ENCODE results near the gene STARD13.

Gene STARD13

DNA sequence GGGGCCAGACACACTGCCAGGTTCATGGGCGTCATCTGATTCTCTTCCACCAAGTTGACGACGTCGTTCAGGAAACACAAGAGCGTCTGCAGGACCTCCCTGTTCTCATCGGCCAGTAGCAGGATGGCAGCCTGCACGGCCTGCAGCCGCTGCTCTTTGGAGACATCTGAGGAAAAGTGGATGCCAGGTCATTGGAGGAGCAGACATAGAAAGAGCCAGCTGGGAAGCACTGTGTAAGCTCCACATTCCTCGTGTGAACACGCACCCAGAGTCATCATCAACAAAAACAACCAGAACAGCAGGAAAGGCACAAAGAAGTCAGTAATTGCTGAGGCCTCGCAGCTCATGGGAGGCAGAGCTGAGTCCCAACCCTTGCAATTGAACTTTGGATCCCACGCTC, 172.8 kb downstream of the STARD13 start:
- no peak for DNase-seq

DNA sequence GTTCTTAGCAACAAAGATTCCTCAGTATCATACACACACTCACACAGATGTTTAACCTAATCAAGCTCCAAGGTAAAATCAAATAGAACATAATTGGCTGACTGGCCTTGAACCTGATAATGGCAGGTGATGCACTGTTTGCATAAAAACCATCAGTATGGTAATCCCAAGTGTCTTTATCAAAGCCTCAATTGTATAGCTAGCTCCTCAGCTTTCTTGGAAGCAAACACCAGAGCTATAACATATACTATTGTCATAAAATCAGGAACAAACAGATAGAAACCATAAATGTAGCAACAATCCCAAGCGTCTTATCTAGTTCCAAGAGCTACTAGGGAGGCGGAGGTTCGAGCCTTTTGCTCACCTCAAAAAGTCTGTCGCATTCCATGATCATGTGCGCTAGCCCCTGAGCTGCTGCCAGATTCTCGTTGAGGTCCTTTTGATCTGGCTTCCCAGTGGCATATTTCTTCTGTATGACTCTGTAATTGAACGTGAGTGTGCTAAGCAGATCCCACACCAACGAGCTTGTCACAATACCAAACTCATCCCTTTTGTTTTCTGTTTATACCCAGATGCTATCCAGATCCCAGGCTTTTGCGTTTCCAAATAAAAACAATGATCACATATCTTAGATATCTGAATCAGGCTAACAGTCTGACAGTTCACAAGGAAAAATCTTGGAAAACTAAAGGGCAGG, 174.0 kb downstream of the STARD13 start:
- DNase-seq: no peak

DNA sequence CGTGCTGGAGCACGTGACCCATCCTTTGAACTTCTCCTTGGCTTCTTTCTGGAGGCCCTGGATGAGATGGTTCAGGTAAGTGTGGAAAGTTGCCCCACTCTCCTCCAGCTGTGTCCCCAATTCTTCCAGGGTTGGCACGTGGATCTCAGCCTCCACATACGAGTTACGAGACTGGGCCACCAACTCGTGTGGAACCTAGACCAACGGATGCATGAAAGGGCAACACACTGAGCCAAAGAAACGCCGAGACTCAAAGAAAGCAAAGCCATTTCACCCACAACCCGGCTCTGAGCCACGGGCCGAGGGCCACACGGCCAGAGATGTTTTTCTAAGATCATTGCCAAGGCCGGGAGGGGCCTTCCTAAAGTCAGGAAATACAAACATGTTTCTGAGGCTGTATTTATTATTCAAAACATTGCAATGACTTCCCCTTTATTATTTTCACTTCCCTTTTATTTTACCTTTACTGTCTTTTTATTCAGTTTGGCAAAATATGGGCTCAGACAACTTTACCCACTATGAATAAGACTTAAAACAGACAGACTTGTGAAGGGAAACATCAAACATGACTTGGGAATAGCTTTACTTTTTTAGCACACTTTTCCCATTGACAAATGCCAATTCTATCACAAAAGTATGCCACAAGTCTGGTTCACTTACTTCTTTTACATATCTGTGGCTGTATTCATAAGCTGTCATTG, 174.7 kb downstream of the STARD13 start:
- peak in 2 of 14 donors; percentile 16 to 30 for DNase-seq

DNA sequence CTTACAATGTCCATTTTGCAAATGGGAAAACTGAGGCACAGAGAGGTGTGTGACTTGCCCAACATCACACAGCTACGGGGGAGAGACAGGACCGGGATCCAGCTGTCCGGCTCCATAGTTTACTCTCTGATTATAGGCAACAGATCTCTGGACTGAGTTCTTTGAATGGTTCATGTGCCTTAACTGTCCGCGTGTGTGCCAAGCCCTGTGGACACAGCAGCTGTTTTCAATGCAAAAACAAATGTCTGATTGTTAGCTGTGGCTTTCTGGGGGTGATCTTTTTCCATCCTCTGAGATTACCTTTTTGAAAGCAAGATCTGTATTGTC, 175.2 kb downstream of the STARD13 start:
- no peak for DNase-seq

DNA sequence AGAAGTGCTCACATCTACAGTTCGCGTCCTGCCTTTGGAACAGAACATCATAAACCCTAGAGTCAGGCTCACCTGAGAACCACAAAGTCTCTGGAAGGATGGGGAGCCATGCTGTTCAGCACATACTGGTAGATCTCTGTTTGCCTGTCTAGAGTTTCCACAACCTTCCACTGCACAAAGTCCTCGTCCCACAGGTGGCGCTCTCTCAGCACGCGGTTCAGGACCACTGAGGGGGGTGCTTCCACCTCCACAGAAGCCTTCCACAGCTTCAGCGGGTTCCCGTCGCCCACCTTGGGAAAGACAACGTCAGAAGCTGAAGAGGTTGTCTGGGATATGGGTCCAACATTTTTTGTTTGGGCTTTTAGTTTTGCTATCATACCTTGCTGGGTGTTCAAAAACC, 175.8 kb downstream of the STARD13 start:
- DNase-seq: no peak

DNA sequence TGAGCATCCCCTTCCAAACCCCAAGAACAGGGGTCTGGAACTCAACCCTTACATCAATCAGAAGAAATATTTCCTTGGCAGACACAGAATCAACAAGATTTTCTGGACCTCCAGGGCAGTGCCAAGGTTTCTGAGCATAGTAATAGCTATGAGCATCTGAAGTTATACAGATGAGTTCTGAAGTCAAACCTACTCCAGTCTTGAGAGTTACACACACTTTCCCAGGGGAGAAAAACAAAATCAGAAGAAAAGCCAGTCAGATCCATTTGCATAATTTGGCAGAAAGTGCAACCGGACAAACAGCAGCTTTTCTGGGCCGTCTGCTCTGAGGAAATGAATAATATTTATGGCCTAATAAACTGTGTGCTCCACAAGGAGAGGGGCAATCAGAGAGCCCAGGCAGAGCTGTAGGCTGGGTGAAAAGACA, 176.3 kb downstream of the STARD13 start:
- no peak for DNase-seq

DNA sequence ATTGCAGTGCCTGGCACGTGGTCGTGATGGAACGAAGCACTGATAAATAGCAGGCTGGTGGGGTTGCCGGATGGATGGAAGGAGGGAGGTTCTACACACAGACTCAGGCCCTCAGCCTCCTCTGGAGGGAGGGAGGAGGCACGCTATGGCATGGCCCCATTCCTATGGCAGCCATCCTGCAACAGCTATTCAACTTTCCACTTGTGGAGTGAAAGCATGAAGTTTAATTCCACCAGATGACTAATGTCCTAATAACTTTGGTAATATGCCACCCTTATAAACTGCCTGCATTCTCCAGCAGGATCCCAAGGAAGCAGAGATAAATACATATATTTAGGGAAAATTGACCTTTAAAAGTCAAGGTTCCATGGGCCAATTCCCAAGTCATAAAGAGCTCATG, 176.9 kb downstream of the STARD13 start:
- DNase-seq: no peak

DNA sequence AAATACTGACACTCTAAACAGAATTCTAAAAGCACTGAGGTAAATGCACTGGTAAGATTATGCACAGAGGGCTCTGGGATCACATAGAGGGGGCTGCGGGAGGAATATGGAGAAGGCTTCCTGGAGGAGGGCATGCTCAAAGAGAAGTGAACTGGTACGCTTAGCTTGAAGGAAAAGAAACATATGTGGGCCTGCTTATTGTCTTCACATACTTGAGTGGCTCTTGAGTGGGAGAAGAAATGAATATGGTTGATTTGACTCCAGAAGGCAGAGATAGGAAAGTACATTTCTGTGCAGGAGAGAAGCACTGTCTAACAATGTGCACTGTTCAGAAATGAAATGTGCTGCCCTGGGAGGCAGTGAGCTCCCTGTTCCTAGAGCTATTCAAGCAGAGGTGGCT, 178.2 kb downstream of the STARD13 start:
- DNase-seq: no peak

DNA sequence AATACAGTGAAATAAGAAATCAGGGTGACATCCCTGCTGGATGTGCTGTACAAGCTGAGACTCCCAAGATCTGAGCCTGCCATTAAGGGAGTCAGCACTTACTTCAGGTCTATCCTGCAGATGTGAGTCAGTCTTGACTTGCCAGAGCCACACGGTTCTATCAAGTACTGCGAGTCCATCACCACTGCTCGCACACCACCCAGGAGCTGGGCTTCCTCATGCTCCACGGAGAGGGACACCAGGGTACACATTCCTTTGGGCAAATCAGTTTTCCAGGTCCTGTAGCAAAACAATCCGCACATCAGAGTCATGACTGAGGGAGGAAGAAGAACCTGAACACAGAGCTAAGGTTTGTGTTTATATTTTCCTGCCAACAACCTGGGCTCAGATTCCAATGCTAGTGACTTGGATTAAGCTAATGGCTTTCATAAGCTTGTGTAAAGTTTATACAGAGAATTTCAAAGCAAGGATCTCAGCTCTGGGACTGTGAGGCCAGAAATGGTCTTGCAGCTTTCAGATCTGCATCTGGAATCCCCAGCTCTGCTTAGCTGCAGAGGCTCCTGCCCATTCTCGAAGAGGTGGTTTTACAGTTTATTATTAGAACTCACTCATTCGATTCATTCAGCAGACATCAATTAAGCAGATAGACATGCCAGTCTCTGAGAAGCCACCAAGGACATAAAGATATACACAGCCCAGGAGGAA, 178.7 kb downstream of the STARD13 start:
- no peak for DNase-seq

DNA sequence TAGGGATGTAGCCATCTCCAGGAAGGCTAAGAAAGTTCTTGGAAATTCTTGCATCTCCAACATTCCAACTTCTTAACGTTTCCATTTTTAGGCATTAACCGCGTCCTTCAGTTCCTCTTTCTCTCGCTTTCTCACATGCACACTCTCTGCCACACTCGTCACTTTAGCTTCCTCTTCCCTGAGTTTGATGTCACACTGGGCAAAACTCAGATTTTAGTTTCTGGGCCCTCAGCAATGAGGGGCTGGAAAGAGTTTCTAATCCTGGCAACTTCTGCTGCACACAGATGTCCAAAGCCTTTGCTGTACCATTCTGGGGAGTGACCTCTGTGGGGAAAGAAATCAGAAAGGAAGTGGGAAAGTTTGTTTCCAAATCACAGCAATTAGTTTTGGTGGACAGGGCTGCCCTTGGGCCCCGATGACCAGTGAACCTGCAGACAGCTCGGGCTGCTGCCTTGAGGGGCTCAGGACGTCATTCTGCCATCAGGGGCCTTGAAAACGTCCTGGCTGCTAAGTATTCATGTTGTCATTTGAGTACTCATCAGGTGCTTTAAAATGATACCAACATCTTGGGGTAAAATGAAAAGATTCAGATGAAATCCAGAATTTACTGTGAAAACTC, 180.1 kb downstream of the STARD13 start:
- DNase-seq: peak in 3 of 14 donors; percentile 22 to 42 (median 36)

DNA sequence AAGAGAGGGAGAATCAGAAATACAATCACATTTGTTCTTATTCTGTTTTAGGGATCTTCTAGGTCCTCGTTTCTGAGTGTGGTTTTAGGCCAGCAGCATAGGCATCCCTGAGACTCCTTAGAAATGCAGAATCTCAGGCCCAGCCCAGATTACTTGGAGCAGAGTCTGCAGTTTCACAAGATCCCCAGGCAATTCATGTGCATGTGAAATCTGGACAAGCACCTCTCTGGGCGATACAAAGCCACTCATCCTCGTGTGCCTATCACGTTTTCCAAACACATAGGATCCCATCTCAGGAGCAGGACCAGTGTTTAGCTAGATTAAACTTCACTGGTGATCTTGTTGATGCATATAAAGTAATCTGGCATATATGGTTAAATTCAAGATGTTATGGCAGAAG, 182.1 kb downstream of the STARD13 start:
- no peak for DNase-seq

DNA sequence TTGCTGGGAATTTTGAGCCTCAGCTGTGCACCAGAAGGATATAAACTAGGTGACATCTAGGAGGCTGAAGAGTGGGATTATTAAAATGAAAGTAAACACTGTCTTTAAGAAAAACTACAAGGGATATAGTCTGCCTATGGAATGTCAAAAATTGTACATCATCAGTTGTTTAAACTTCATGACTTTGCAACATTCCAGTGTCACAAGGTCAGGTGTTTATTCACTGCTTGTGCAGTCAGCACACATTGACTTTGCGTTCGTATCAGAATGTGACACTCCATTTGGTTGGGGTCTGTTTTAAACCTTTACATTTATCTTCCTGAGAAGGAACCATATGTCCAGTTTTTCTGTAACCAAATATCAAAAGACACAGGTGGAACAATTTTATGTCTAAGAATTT, 183.7 kb downstream of the STARD13 start:
- DNase-seq: no peak

DNA sequence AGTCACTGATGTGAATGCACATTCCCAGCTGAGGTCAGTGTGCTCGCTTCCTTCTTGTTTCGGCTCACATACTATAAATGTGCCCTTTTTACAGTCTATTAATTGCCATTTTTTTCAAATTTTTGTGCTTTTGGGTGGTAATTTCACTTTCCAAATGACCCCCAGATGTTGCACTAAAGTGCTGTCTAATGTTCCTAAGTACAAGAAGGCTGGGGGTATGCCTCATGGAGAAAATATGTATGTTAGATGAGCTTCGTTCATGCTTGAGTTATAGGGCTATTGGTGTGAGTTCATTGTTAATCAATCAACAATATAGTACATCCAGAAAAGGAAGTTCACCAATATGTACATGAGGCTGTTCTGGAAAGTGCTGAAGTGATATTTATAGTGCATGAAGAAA, 184.7 kb downstream of the STARD13 start:
- no peak for DNase-seq

DNA sequence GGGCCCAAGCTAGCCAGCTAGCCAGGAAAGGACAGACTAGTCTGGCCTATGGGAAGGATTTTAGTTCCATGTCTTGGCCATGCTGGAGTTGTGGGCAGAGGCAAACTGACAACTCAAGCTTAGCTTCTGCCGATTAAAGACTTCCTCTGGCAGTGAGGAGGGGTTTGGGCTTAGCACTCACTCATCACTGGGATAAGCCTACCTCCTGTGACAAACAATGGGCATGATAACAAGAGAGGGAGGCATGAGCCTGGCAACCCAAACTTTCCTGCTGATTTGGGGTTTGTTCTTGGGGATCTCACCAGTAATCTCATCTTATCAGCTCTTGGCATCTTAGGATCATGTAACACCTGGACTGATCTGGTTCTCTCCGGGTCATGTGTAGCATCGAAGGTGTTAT, 185.7 kb downstream of the STARD13 start:
- DNase-seq: no peak

DNA sequence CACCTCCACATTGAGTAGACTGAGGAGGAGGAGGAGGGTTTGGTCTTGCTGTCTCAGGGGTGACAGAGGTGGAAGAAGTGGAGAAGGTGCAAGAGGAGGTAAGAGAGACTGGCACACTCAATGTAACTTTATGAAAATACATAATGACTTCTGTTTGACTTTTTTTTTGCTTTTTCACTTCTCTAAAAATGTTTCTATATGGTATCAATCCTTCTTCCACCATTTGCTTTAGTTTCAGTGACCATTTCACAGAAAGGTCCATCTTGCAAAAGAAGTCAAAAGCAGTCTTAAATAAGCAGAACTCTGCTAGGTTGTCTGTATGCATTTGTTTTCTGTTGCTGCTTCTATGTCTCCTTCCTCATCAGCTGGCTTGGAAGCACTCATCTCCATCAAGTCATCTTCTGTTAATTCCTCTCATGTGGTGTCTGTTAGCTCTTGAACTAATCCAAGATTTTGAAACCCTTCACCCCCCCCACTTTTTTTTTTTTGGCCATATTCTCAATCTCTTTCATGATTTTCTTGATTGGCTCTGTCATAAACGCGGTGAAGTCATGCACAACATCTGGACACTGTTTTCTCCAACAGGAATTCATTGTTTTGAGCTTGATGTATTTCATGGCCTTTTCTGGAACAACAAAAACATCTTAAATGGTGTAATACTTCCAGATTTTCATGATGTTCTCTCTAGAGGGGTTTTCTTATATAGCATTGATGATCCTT, 188.5 kb downstream of the STARD13 start:
- no peak for DNase-seq

DNA sequence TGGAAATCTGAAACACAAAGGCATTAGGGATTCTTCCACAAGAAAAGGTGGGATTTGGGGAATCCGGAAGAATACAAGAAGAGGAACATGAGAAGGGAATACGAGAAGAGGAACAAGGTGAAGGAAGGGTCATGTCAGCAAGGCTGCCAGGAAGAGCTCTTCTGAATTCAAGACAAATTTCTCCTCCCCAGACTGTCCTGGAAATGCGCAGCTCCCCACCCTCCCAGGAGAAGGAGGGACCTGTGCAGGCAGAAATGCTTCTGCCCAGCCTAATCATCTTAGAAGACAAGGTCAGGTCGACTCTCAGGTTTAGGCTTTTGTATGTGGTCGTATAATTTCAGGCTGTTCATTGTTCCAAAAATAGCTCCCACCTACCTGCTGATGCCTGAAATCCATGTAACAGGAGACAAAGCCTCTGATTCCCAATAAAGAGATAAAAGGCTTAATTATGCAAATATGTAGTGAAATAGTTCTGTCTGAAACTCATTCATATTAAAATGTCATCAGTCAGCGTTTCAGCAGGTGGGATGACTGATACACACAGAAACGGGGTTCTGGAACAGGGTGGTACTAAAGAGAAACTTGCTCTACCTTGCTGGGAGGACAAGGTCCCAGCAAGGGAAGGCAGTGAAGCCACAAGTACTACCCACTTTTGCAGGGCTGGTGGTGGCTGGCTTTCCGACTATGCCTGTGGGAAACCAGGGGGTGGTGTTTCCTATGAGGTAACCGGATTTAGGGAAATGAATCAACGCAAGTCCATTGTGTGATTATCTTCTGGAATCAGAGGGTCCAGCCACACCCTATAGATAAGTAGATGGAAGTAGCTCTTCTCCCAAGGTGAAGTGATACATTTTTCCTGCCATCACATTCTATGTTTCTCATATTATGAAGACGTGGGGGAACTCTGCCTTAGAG, 193.2 kb downstream of the STARD13 start:
- DNase-seq: no peak

DNA sequence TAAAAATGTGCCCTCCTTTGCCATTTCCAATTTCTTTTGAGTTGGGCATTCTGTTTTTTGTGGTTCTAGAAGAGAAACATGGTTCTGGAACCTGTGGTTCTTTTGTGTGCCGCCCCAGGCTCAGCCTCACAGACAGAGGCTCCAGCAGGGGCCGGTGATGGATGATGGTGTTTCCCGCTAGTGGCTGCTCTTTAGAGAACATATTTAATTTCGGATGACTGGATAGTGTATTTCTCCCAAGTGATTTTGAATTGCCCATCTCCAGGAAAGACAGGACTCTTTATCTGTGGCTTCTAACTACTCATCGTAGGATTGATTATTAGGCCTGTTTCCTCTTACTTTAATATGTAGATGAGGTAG, 194.2 kb downstream of the STARD13 start:
- no peak for DNase-seq

DNA sequence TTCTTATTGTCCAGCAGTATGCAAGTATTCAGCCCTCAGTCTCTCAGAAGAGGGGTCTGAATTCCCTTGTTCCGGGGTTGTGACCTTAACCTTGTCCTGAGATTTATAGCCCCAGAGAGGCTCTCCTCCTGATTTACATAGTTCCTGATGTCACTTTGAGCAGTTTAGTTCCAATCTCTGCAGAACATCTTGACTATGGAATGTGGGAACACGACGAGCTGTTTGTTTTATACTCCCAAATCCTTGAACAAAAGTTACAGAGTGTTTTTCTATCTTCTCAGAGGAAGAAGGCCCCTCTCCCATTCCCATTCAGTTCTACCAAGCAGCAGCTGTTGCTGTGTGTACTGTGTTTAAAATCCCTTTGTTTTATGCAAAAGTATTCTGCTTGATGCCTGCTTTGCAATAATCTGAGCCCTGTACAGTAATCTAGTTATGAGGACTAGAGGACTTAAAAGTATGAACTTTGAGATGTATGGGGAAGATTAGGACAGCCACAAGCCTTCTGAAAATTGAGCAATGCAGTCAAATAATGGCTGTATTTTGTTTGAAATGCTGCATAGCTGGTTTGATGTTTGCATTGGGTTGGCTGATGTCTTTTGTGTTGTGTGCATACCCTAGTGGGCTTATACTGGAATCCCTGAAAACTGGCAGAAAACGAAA, 194.7 kb downstream of the STARD13 start:
- no peak for DNase-seq

DNA sequence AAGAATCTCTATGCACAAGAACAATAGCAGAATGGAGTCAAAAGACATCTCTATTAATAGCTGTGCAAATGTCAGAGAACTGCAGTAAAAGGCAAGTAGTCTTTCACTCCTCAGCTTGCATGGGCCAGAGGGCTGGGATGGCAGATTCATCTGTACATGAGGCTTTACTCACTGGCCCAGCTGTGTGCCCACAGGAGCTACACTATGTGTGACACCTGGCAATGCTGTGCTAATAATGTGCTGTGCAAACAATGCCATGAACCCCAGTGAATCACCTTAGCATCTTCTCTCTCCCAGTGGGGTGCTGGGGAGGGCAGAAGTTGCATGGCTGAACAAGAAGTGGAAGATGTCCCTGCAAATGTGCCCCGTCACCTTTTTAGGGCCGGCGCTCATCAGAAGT, 196.2 kb downstream of the STARD13 start:
- DNase-seq: no peak

DNA sequence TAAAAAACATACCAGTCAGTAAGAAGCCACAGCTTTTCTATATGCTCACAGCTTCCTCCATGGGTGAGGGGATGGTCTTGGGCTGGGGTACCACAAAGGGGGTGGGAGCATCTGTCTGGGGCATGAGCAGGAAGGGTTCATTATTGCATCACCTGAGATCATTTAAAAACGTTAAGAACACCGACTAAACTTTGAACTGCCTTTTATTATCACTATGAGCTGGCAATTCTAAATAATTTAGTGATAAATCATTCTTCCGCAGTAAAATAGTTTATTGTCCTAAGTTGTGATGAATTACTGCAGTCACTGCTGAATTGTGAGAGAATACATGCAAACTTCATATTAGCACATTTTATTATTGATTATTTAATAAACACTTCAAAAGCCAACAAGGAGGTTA, 197.8 kb downstream of the STARD13 start:
- DNase-seq: no peak

DNA sequence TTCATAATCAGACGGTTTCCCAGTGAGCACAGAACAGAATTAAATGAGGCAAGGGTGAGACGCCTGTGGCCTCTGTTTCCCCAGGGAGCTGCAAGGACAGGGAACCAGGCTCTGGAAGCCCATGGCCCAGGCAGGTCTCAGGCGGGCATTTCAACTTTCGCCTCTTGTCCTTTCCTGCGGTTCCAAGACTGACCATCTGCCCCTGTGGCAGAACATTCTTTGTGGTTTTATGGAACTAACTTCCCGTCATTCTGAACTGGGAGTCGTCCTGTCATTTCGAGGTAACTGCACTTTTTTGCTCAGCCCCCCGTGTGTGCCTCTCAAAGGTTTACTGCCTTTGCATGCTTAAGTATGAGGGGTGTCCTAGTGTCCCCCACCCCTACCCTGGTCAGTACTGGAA, 198.5 kb downstream of the STARD13 start:
- no peak for DNase-seq

Measured in C1 segment of cervical spinal cord (tissue), 14 donors.